ENCODE results near the gene TNFAIP8L1. TPM values are rescaled to one million over a fixed set of nuclear protein-coding genes. Genes with fewer than 3 reads are reported as not detected.
A peak's percentile ranks its signal among the peaks of the same experiment; 100 is the strongest.

The TNFAIP8L1 gene
- total and polyA plus RNA-seq, 4 donors = 15.6 to 29.0 (median 20.1) TPM

GRCh38 chr19:4649392-4650047, 10.2 kb downstream of the TNFAIP8L1 start:
- no peak for DNase-seq (ENCODE audit: low spot score)
- WGBS = 67% methylated on average over 19 of the region's 19 CpGs
- no peaks in the 10 kb centered on the region for H3K9me3 ChIP-seq (ENCODE audit: control insufficient read depth in 4 of 4, low read length in 3 of 4)
- no peak for TF ChIP-seq YY1 (IDR thresholded peaks at IDR 0.05)
- no peak for TF ChIP-seq REST (IDR thresholded peaks at IDR 0.05)
- TF ChIP-seq GABPA (IDR thresholded peaks at IDR 0.05 in 1 of 2, conservative IDR thresholded peaks at IDR 0.05 in 1 of 2) = no peak
- TF ChIP-seq FOXA2 (IDR thresholded peaks at IDR 0.05) = no peak
- TF ChIP-seq MAX (IDR thresholded peaks at IDR 0.05) = no peak
- no peak for TF ChIP-seq TAF1 (conservative IDR thresholded peaks at IDR 0.05)
- TF ChIP-seq JUND (IDR thresholded peaks at IDR 0.05) = no peak
- no peak for TF ChIP-seq CTCF (IDR thresholded peaks at IDR 0.05; ENCODE audit: low read depth, low read length, missing input control)
- no peak for TF ChIP-seq ZBTB33 (IDR thresholded peaks at IDR 0.05)
- TF ChIP-seq RAD21 (IDR thresholded peaks at IDR 0.05) = no peak
- no peak for TF ChIP-seq SP1 (IDR thresholded peaks at IDR 0.05)
- TF ChIP-seq NR2F2 (IDR thresholded peaks at IDR 0.05) = no peak
- TF ChIP-seq FOXA1 (IDR thresholded peaks at IDR 0.05) = no peak
- TF ChIP-seq EGR1 (IDR thresholded peaks at IDR 0.05; ENCODE audit: low read depth in 2 of 2) = no peak
- no peak for TF ChIP-seq HNF4A (conservative IDR thresholded peaks at IDR 0.05)
- peaks cover 0 to 14% (median 8%) of the 10 kb centered on the region in 4 donors for H3K36me3 ChIP-seq (ENCODE audit: control insufficient read depth in 4 of 4, insufficient read depth in 3 of 4, low read depth in 1 of 4, low read length in 3 of 4)
- H3K4me1 ChIP-seq (ENCODE audit: control insufficient read depth in 4 of 4, insufficient read depth in 4 of 4, low read length in 3 of 4) = peaks cover 8 to 48% (median 30%) of the 10 kb centered on the region in 4 donors
- no peak overlapping the region for H3K9ac ChIP-seq (ENCODE audit: low read depth in 1 of 2, low read length in 2 of 2)
- H3K27ac ChIP-seq (ENCODE audit: low read depth in 1 of 2, low read length in 2 of 2) = peak overlapping the region in 1 of 2 donors; percentile 10
- no peaks in the 10 kb centered on the region for H3K27me3 ChIP-seq (ENCODE audit: control insufficient read depth in 4 of 4, insufficient read depth in 4 of 4, low read length in 3 of 4)
- H3K4me3 ChIP-seq (ENCODE audit: low read depth in 1 of 3, low read length in 3 of 3) = no peak overlapping the region

GRCh38 chr19:4650159-4650558, 10.8 kb downstream of the TNFAIP8L1 start:
- Histone ChIP-seq H3K4me3 (ENCODE audit: low read depth in 1 of 3, low read length in 3 of 3) (no peak overlapping the region), H3K9me3 (ENCODE audit: control insufficient read depth in 4 of 4, low read length in 3 of 4) (no peaks in the 10 kb centered on the region), H3K27ac (ENCODE audit: low read depth in 1 of 2, low read length in 2 of 2) (peak overlapping the region in 1 of 2 donors; percentile 10), H3K4me1 (ENCODE audit: control insufficient read depth in 4 of 4, insufficient read depth in 4 of 4, low read length in 3 of 4) (peaks cover 8 to 54% (median 35%) of the 10 kb centered on the region in 4 donors), H3K36me3 (ENCODE audit: control insufficient read depth in 4 of 4, insufficient read depth in 3 of 4, low read depth in 1 of 4, low read length in 3 of 4) (peaks cover 0 to 14% (median 7%) of the 10 kb centered on the region in 4 donors), H3K9ac (ENCODE audit: low read depth in 1 of 2, low read length in 2 of 2) (no peak overlapping the region), H3K27me3 (ENCODE audit: control insufficient read depth in 4 of 4, insufficient read depth in 4 of 4, low read length in 3 of 4) (no peaks in the 10 kb centered on the region)
- WGBS = 72% methylated on average over 2 of the region's 2 CpGs
- TF ChIP-seq FOXA2 (IDR thresholded peaks at IDR 0.05) (no peak), HNF4G (IDR thresholded peaks at IDR 0.05) (no peak), YY1 (IDR thresholded peaks at IDR 0.05) (no peak), ZBTB33 (IDR thresholded peaks at IDR 0.05) (no peak), SP1 (IDR thresholded peaks at IDR 0.05) (no peak), RXRA (IDR thresholded peaks at IDR 0.05) (no peak), ATF3 (IDR thresholded peaks at IDR 0.05) (no peak), TAF1 (conservative IDR thresholded peaks at IDR 0.05) (no peak), NR2F2 (IDR thresholded peaks at IDR 0.05) (no peak), EGR1 (IDR thresholded peaks at IDR 0.05; ENCODE audit: low read depth in 2 of 2) (no peak), GABPA (IDR thresholded peaks at IDR 0.05 in 1 of 2, conservative IDR thresholded peaks at IDR 0.05 in 1 of 2) (no peak)
- DNase-seq (ENCODE audit: low spot score) = no peak

All from liver (tissue), 9 donors.